Fibroblast of the aortic adventitia (primary cell): Measurements from ENCODE around the gene NBEA. TPM values are rescaled to one million over a fixed set of nuclear protein-coding genes. Genes with fewer than 3 reads are reported as not detected.

Experiments used
- DNase-seq: peaks from one replicate; pipeline ENCODE4 v3.0.0-alpha.2; 2010; ENCODE audit warnings: low read depth
- H3K4me3 ChIP-seq: 2 replicates; pipeline ENCODE4 v1.5.1; 2011; ENCODE audit warnings: low read depth, mild to moderate bottlenecking, control low read depth, low read length, moderate library complexity
- total RNA-seq: library from RNA; depleted of rRNA; stranded (reverse); fragments of >200 nt; gene quantifications from 2 replicates; pipeline ENCODE4 v1.2.3, GENCODE V29; 2012; ENCODE audit warnings: low replicate concordance
- TF ChIP-seq, protein P1 (sequence below): IDR thresholded peaks from 2 replicates; pipeline ENCODE4 v1.5.1; 2011; ENCODE audit warnings: mild to moderate bottlenecking, low read length, control low read depth, inconsistent platforms; ENCODE audit not compliant: insufficient read depth

NBEA gene
- total RNA-seq, 1 donor: 6.9 TPM

DNA sequence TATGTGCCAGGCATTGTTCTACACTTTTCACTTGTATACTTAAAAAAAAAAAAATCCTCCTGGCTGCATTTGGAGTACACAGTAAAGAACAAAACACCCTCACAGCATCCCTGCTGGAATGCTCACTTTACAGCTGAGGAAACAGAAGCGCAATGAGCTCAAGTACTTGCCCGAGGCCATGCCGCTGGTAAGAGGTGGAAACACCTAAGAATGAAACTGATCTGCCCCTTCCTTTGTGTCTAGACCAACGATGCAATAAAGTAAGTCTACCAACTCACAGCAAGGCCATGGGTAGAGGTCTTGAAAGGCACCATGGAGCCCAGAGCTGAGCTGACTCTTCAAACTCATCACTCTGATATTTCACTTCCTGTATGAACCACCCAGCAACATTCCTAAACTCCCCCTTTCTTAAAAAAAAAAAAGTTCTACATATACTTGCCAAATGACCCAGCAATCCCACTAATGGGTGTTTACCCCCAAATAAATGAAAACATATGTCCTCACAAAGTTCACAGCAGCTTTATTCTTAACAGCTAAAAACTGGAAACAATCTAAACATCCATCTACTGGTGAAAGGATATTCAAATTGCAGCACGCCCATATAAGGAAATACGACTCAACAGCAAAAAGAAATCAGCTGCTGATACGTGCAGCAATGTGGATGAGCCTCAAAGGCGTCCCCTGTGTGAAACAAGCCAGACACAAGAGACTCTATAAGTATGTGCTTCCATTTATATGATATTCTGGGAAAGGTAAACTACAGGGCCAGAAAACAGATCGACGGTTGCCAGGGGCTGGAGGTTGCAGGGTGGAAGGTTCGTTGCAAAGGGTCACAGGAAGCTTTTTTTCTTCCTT, 771.1 kb downstream of the NBEA start:
- TF ChIP-seq, protein P1, sequence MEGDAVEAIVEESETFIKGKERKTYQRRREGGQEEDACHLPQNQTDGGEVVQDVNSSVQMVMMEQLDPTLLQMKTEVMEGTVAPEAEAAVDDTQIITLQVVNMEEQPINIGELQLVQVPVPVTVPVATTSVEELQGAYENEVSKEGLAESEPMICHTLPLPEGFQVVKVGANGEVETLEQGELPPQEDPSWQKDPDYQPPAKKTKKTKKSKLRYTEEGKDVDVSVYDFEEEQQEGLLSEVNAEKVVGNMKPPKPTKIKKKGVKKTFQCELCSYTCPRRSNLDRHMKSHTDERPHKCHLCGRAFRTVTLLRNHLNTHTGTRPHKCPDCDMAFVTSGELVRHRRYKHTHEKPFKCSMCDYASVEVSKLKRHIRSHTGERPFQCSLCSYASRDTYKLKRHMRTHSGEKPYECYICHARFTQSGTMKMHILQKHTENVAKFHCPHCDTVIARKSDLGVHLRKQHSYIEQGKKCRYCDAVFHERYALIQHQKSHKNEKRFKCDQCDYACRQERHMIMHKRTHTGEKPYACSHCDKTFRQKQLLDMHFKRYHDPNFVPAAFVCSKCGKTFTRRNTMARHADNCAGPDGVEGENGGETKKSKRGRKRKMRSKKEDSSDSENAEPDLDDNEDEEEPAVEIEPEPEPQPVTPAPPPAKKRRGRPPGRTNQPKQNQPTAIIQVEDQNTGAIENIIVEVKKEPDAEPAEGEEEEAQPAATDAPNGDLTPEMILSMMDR: no peak
- peak; percentile 58 for DNase-seq
- no peak overlapping the region for H3K4me3 ChIP-seq

DNA sequence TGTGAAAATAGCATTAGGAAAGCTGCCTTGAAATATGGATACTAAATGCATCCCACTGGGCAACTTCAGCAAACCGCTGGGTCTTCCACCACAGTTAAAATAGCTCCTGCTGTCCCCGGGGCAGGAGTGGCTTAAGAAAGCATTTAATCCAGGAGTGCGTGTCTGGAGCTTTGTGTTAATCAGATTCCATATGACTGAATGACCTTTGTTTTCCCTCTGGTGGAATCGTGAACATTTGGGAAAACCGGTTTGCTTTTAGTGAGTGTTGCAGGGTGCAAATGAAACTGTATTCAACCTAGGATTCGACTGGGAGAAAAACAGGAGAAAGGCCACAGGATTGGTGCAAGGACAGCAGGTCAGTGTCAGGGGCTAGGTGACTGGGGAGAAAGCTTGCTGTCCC, 772.1 kb downstream of the NBEA start:
- H3K4me3 ChIP-seq: no peak overlapping the region
- no peak for DNase-seq
- TF ChIP-seq, protein P1: no peak

DNA sequence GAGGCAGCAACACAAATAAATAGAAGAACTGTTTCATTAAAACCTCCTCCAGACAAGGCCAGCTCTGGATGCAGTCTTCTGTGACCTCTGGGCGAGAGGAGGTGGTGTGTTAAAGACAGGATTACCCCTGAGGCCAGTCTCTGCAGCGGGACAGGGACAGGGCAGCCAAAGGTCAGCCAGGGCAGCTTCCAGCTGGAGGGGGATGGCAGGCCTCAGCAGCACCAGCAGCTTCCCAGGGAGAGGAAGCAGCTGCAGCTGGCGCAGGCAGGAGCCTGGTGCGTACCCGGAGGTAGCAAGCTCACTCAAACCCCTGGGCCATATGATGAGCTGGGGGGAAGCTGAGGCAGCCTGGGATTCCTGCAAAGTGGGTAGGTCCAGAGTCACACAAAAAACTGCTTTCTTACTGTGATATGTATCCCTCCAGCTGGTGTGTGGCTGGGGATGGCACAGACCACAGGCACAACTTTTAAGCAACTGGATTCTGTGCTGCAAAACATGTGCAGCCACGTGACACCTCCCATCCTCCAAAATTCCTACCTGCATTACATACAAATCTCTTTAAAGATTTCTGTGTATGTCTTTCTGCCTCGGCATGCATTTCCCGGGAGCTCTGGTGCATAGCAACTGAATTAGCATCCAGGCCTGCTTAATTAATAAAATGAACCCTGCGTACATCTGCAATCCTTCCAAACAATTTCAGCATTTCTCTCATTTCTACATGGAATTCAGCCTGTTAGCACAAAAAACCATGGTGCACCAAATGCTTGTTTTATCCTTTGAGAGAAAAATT, 772.7 kb downstream of the NBEA start:
- no peak for DNase-seq
- TF ChIP-seq, protein P1: no peak
- H3K4me3 ChIP-seq: no peak overlapping the region

DNA sequence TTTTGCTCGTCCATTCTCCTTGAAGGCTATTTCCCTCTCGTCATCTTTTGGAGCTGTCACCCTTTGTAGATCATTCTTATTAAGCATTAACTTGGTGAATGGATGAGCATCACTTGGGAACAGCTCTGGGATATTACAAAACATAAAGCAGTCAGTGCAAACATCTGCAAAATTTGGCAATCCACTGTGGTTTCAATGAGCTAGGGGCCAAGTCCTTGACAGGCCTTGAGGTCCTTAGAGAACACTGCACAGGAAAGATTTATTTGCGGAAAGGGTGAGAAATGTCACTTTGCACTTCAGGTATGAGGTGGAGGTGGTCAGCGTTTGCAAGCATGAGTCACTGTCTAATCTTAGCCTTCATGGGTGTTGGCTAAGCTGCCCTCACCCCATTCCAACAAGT, 774.1 kb downstream of the NBEA start:
- H3K4me3 ChIP-seq: no peak overlapping the region
- peak; percentile 77 for DNase-seq
- TF ChIP-seq, protein P1: no peak

DNA sequence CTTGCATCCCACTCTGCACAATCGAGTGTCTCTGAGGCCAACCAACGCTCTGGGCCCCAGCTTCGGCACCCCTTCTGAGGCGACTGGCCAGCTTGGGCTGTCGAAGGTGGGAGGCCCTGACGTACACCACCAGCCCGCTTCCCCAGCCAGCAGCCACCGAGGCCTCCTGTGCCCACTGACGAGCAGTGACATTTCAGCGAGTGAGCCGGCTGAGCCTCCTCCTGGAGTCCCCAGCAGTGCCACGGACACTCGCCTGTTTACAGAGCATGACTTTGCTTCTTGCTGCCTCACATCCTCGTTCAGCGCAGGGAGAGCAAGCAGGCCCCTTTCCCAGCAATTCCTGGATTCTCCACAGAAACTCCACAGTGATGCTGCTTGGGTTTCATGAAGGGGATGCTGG, 774.7 kb downstream of the NBEA start:
- no peak overlapping the region for H3K4me3 ChIP-seq
- TF ChIP-seq, protein P1: no peak
- DNase-seq: no peak

DNA sequence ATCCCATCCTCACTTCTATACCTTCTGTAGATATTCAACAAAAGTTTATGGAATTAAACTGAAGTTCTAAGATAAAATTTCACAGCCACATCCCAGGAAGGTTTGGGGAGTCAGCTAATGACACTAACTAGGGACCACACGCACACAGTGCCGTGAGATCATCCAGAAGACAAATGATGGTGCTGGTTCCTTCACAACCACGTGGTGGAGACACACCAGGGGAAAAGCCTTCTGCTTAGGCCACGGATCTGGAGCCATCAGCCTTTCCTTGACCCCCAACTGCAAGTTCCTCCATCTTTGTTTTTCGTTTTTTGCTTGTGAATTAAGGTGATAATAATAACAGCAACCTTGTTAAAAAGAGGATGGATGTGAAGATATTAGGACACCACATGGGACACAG, 776.0 kb downstream of the NBEA start:
- TF ChIP-seq, protein P1: no peak
- H3K4me3 ChIP-seq: no peak overlapping the region
- DNase-seq: no peak
